Measurements from ENCODE around the gene ZFAND2A.
"Not testable (repeated sequence)": the region's sequence is repeated elsewhere in the genome, so short reads cannot be mapped to it uniquely, and the experiment has no call there.

Gene ZFAND2A

DNA sequence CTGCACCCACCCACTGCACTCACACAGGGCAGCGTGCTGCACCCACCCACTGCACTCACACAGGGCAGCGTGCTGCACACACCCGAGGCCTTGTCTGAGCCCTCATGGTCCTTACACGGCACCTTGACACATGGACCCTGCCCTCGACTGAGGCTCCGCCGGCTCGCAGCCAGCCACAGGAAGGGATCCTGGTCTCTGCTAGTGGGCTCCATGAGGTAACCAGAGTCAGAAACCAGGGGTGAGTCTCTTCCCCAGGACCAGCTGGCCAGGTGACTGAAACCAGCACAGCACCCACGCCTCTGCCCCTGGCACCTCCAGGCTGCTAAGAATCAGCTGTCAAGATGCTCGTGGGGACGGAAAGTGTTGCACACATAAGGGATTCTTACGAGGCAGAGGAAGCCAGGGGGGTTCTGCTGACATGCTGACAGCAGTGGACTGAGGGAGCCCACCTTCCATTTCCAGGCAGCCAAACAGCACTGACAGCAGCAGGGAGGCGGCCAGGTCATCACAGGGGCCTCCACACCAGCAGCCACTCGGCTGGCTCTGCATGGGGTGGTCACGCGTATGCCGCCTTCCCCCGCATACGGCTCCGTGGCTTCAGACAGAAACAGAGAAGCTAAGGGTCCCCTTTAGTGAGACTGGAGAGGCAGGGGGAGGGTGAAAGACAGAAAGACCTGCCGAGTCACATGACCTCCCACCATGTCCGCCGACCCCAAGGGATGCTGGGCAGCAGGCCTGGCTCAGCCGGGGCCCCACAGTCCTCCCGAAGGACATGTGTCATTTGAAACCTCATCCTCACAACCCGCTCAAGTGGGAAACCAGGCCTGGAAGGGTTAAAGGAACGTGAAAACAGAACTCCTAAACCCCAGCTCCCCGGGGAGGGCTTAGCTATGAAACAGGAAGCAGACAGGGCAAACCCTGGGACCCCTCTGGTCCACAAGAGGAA is 37.8 kb downstream of the ZFAND2A start:
- DNase-seq, result no peak

- no peak for DNase-seq
Observed at GRCh38 chr7:1121476-1121875, 38.5 kb downstream of the ZFAND2A start.

DNA sequence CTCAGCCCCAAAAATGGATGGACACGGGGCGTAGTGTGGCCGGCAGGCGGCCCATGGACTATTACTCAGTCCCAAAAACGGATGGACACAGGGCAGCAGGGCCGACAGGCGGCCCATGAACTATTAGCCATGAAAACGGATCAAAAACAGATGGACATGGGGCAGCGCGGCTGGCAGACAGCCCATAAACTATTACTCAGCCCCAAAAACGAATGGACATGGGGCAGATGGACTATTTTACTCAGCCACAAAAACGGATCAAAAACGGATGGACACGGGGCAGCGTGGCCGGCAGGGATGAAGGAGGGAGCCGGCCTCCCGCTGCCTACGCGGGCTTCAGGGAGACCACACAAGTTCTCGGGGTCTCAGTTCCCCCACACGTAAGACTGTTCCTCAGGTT is 39.2 kb downstream of the ZFAND2A start:
- no peak for DNase-seq

- no peak for DNase-seq
Observed at GRCh38 chr7:1119201-1119600, 40.8 kb downstream of the ZFAND2A start.

- no peak for DNase-seq
Observed at GRCh38 chr7:1117321-1117928, 42.6 kb downstream of the ZFAND2A start.

DNA sequence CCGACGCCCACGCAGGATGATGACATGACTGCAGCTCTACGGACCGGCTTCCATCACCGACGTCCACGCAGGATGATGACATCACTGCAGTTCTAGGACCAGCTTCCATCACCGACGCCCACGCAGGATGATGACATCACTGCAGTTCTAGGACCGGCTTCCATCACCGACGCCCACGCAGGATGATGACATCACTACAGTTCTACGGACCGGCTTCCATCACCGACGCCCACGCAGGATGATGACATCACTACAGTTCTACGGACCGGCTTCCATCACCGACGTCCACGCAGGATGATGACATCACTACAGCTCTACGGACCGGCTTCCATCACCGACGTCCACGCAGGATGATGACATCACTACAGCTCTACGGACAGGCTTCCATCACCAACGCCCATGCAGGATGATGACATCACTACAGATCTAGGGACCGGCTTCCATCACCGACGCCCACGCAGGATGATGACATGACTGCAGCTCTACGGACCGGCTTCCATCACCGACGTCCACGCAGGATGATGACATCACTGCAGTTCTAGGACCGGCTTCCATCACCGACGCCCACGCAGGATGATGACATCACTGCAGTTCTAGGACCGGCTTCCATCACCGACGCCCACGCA is 43.5 kb downstream of the ZFAND2A start:
- not testable (repeated sequence) for DNase-seq

DNA sequence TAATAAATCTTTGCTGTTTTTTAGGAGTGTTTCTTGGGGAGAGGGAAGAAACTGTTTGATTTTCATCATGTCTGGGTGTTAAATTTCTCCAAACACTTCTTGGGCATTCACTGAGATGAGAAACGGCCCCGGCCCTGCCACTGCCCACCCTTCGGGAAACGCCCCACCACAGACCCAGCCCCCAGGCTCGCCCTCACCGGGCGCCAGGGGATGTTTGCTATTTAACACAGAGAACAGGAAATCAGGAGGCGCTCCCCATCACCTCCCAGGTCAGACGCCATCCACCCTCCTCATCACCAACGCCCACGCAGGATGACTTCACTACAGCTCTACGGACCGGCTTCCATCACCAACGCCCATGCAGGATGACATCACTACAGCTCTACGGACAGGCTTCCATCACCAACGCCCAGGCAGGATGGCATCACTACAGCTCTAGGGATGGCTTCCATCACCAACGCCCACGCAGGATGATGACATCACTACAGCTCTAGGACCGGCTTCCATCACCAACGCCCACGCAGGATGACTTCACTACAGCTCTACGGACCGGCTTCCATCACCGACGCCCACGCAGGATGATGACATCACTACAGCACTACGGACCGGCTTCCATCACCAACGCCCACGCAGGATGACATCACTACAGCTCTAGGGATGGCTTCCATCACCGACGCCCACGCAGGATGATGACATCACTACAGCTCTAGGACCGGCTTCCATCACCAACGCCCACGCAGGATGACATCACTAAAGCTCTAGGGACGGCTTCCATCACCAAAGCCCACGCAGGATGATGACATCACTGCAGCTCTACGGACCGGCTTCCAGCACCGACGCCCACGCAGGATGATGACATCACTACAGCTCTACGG is 44.6 kb downstream of the ZFAND2A start:
- DNase-seq, result not testable (repeated sequence)

GRCh38 chr7:1114505-1114904 is 45.5 kb downstream of the ZFAND2A start:
- DNase-seq, result no peak

DNA sequence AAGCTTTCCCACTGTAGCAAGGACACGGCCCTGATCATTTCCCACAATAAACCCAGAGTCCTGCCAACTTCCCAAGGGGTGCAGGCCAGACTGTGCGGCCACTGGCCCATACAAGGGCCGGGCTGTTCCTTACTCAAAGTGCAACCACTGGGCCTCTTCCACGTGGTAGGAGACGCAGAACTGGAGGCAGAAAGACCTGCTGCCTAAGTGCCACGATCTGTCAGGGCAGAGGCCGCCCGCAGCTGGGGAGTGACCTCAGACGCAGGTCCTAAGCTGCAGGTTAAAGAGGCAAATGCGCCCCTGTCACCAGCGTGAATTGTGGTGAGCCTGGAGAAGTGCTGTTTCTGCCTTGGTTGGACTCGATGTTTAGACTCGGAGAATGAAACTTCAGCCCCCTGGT is 45.9 kb downstream of the ZFAND2A start:
- DNase-seq, result no peak

DNA sequence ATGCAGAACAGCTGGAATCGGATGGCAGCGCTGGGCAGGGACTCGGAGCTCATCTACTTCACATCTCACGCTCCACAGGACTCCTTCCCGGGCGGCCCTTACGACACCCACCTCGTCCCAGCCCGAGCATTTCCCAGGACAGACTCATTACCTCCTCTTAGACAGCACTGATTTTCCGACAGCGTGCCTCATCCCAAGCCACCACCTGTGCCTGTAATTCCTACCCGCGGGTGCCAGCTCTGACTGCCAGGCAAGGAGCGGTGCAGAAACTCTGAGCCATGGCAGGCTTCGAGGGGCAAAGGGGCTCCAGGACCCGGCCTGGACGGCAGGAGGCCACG is 46.5 kb downstream of the ZFAND2A start:
- DNase-seq, result no peak

DNA sequence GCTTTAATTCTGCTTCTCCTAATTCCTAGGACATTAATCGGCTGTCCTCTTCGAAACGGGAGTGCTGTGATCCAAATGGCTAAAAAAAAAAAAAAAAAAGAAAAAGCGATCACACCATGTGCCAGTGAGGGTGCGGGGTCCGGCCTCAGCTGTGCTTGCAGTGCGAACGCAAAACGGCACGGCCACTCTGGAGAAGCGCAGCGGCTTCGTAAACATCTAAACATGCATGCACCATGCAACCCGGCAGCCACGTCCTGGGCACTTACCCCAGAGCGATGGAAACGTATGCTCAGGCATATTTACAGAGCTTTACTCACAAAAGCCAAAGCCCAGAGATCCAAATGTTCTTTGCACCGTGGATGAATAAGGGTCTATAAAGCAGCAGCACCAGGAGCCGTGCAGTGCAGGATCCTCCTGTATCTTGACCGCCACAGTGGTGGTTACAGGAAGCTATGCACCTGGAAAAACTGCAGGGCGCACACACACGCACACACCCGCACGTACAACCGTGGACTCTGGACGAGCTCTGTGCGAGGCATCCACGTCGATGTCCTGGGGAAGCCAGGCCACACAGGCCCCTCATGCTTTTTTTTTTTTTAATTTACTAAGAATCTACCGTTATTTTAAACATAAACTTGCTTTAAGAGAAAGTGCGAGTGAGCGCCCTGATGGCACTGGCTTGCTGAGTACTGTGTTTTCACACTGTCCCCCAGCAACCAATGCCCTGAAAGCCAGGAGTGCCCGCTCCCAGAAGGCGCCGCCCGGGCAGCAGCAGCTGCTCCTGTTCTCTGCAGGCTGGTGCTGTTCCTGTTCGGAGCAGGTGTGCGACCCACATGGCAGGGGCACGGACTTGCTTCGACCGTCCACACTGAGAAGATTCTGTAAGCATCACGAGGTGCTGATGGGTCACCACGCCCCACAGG is 47.1 kb downstream of the ZFAND2A start:
- no peak for DNase-seq

DNA sequence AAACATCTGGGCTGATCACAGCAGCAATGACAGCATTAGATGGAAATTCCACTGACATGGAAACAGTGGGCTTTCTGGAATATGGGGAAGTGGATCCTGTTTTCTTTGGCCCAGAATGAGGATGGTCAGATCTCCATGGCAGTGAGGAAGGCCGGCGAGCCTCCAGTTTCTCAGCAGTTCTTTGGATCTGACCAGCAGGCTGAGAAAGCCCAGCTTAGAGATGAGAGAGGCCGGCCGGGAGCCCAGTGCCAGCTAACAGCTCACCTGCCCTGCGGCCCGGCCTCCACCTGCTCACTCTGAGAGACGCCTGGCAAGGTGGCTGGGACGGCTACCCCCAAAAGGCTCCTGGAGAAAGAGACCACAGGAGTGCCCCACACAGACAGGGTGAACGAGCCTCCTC is 47.9 kb downstream of the ZFAND2A start:
- no peak for DNase-seq

DNA sequence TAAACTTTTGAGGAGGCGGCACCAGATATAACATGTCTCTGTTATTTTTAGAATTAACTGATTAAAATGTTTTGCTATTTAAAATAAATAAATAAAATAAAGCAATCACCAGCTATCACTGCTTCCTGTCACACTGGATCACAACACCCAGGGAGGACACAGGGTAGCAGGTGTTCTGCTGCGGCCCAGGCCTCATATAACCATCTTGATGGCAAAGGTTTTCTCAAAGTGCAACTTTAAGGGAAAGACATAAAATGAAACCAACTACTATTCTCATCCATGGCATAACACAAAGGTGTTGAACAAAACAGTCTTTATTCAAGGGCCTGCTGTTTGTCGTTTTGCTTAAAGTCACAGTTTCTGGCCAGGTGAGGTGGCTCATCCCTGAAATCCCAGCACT is 48.8 kb downstream of the ZFAND2A start:
- DNase-seq, result no peak

DNA sequence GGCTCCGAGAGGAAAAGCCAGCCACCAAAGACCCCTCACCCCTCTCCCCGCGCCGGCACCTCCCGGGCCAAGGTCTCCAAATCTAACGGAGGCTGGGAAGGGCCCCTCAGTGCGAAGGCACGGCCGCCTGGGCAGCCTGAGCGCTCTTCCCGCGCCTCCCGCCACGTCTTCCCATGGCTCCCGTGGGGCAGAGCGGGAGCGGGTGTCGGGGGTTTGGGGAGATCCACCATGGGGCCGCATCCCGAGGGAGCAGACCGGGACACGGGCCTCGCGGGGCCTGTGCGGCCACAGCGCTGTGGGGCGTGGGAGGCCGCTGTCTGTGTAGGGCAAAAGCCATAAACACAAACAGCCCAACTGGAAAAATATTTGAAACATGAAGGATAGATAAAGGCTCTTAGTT is 49.6 kb downstream of the ZFAND2A start:
- no peak for DNase-seq

DNA sequence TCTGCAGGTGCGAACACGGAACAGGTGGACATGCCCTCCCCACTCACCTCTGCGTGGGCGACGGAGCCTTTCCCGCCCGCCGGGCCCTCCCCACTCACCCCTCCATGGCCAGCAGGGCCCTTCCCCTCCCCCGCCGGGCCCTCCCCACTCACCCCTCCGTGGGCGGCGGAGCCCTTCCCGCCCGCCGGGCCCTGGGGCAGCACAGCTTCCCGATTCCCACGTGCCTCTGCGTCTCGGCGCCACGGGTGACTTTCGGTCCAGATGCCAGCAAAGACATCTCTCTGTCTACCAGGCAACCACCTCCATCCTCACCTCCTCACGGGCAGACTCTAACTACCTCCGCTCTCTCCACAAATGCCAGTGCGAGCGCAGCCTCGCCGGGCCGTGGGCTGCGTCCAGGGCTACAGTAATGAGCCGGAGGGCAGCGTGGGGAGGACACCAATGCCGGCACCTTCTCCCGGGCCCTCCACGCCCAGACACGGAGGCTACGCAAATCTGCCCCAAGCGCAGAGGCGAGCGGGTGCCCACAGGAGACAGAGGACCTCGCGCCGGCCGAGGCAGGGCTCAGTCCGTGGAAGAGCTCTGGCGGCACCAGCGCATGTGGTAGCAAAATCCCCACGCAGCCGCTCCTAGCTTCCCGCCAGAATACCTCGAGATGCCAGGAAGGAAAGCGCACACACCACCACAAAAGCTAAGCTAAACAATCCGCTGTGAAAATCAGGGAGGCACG is 50.2 kb downstream of the ZFAND2A start:
- DNase-seq, result no peak

DNA sequence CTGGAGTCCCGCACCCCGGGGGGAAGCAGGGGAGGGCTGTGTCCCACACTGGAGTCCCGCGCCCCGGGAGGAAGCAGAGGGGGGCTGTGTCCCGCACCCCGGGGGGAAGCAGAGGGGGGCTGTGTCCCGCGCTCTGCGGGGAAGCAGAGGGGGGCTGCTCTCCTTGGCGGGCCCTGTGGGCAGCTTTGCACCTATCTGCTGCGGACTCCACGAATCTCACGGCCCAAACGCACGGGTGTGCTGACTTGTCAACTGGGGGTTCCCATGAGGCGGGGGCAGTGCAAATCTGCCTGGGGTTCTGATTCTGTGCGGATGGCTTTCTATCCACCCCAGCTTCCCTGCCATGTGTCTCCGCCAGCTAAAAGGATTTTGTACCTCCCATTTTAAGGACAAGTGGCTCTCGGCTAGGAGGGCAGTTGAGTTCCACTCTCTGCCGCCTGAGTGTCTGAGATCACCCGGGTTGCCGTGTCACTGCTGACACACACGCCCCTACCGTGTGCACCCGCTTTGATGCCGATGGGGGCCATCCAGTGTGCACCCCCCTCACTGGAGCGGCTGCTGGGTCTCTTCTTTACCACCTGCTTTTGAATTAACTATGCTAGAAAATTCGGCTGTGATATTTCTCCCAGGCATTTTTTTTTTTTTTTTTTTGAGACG is 51.6 kb downstream of the ZFAND2A start:
- no peak for DNase-seq

GRCh38 chr7:1106793-1107421 is 53.1 kb downstream of the ZFAND2A start:
- DNase-seq, result peak; percentile 36

DNA sequence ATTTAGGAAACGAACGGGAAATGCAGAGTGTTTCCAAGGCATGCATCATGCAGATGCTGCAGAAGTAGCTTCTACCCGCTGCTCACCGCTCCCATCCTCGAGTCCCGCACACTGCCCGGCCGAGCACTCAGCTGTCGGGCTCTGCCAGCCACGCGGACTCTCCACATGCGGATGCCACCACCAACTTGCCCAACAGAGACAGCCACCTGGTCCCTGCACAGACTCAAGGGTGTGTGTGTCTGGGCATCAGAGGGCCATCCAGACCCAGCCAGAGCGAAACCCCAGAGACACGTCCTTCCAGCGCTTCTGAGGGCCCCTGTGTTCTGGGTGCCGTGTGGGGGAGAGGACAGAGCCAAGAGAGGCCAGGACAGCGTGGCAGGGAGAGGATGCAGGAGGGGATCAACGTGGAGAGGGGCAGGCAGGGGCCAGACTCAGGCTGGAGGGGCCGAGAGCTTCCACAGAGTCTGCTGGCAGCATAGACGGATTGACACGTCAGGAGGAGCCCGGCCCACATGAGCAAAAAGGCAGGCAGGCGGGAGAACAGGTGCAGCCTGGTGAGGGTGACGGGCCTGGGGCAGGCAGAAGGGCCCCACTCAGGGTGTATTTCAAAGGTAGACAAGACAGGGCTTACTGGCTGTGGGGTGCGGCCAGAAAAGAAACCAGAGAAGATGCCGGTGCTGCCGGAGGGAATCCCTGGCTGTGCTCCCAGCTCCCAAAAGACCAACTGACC is 53.8 kb downstream of the ZFAND2A start:
- peak; percentile 44 for DNase-seq

- no peak for DNase-seq
Observed at GRCh38 chr7:1105189-1105588, 54.8 kb downstream of the ZFAND2A start.

Measured in right hindlimb (tissue), 1 donor.